Right lobe of liver (tissue), 4 donors: Measurements from ENCODE around the gene ARMC2.

Experiments used
- CTCF ChIP-seq, 4 donors: fragments of 200-600 bp in 3 of 4; fragments of 450-650 bp in 1 of 4; IDR thresholded peaks; one replicate each; pipeline versions ENCODE4 v1.5.1 to v1.8.0; 2016 to 2022; ENCODE audit warnings: antibody characterized with exemption in 4 of 4, mild to moderate bottlenecking in 2 of 4
- POLR2A ChIP-seq: fragments of 450-650 bp; IDR thresholded peaks from one replicate; pipeline ENCODE4 v1.6.1; 2017; ENCODE audit warnings: antibody characterized with exemption, mild to moderate bottlenecking
- donor health status: DM: no; HTN: no; CAD: no.
- donor health status: DM: no; HTN: no; CAD: no.
- donor health status: DM: no; HTN: yes; CAD: no.

DNA sequence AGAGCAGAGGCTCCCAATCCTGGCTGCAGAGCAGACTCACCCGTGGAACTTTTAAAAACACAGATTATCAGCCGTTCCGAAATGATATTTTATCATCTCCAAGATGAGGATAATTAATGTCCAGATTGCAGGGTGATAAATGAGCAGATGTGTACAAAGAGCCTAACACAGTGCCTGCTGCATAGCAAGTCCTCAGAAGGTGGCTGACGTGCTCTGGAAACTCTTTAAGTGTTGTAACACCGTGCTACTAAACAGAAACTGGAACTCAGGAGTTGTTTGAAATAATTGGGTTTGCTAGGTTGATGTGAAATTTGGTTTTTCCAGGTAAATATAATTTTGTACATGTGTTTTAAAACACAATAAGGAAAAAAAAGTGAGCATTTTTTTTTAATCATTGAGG, 118.0 kb downstream of the ARMC2 start:
- TF ChIP-seq POLR2A (no peak), CTCF (IDR thresholded peaks at IDR 0.05) (no peak)
